SK-N-SH (cell line): ENCODE results near the gene HILPDA. TPM values are rescaled to one million over a fixed set of nuclear protein-coding genes. Genes with fewer than 3 reads are reported as not detected.
A peak's percentile ranks its signal among the peaks of the same experiment; 100 is the strongest.
"Not testable (repeated sequence)": the region's sequence is repeated elsewhere in the genome, so short reads cannot be mapped to it uniquely, and the experiment has no call there.

Experiments used
- CTCF ChIA-PET: fragments of 300-600, 350-600 bp; formaldehyde crosslinking; extraction: SDS; loops from one replicate; lab custom pipeline; 2021; lab: Yijun Ruan, JAX
- POLR2A ChIA-PET: fragments of 350-600 bp; sonication (Branson Sonifier 250); formaldehyde crosslinking; extraction: SDS; loops from one replicate; lab custom pipeline; 2020; ENCODE audit warnings: antibody characterized with exemption, inconsistent platforms; lab: Yijun Ruan, JAX
- DNase-seq: peaks from one replicate; pipeline ENCODE4 v3.0.0; 2012
- H2AFZ ChIP-seq: fragments of 200-600 bp; sonication (generic); 2 replicates; pipeline ENCODE4 v1.8.1; 2016; ENCODE audit warnings: antibody characterized with exemption, mild to moderate bottlenecking, low read depth
- H3F3A ChIP-seq: fragments of 200-600 bp; sonication (generic); replicated peaks from 2 replicates; pipeline ENCODE3; 2016; ENCODE audit warnings: antibody characterized with exemption, mild to moderate bottlenecking; ENCODE audit not compliant: insufficient read depth
- H3K27ac ChIP-seq, 2 experiments: fragments of 200-500 bp in 1 of 2; fragments of 200-600 bp in 1 of 2; sonication (Bioruptor generic) in 1 of 2; sonication (generic), shearing (Covaris generic) in 1 of 2; 2 replicates each; pipeline versions ENCODE4 v1.5.1 to v1.6.1; 2014 to 2016; ENCODE audit warnings: low read depth in 2 of 2, inconsistent platforms in 1 of 2, low read length in 1 of 2, mild to moderate bottlenecking in 1 of 2, mixed read lengths in 1 of 2
- H3K27me3 ChIP-seq: fragments of 200-600 bp; sonication (generic), shearing (Covaris generic); 2 replicates; pipeline ENCODE4 v1.6.1; 2016; ENCODE audit warnings: mixed run types; ENCODE audit not compliant: insufficient read depth
- H3K36me3 ChIP-seq, 2 experiments: fragments of 200-500 bp in 1 of 2; fragments of 200-600 bp in 1 of 2; sonication (Bioruptor generic) in 1 of 2; sonication (generic) in 1 of 2; replicated peaks in 1 of 2; 2 replicates each; pipeline versions ENCODE3 to v1.5.1; 2014 to 2016; ENCODE audit warnings: low read length in 1 of 2, mild to moderate bottlenecking in 1 of 2; ENCODE audit not compliant: insufficient read depth in 2 of 2, control insufficient read depth in 1 of 2
- H3K4me1 ChIP-seq, 2 experiments: fragments of 200-500 bp in 1 of 2; fragments of 200-600 bp in 1 of 2; sonication (Bioruptor generic) in 1 of 2; sonication (generic), shearing (Covaris generic) in 1 of 2; 2 replicates each; pipeline versions ENCODE4 v1.5.1 to v1.6.1; 2014 to 2016; ENCODE audit warnings: low read depth in 1 of 2, low read length in 1 of 2, mixed run types in 1 of 2; ENCODE audit not compliant: insufficient read depth in 2 of 2, control insufficient read depth in 1 of 2
- H3K4me2 ChIP-seq: fragments of 200-600 bp; sonication (generic), shearing (Covaris generic); 2 replicates; pipeline ENCODE4 v1.6.1; 2017; ENCODE audit warnings: mixed run types
- H3K4me3 ChIP-seq, 2 experiments: fragments of 200-500 bp in 1 of 2; fragments of 200-600 bp in 1 of 2; sonication (Bioruptor generic) in 1 of 2; sonication (generic), shearing (Covaris generic) in 1 of 2; 2 replicates each; pipeline versions ENCODE4 v1.5.1 to v1.8.1; 2014 to 2016; ENCODE audit warnings: low read depth in 2 of 2, inconsistent platforms in 1 of 2, low read length in 1 of 2, mild to moderate bottlenecking in 1 of 2, mixed read lengths in 1 of 2, moderate library complexity in 1 of 2
- H3K79me2 ChIP-seq: fragments of 200-600 bp; sonication (generic); 2 replicates; pipeline ENCODE4 v1.8.1; 2017; ENCODE audit warnings: mild to moderate bottlenecking; ENCODE audit not compliant: insufficient read depth
- H3K9ac ChIP-seq: fragments of 200-600 bp; sonication (generic); 2 replicates; pipeline ENCODE4 v1.6.1; 2017; ENCODE audit warnings: mixed run types
- H3K9me2 ChIP-seq: fragments of 200-600 bp; sonication (generic); 2 replicates; pipeline ENCODE4 v1.6.1; 2017; ENCODE audit warnings: mixed run types
- H3K9me3 ChIP-seq: fragments of 200-600 bp; sonication (generic); 2 replicates; pipeline ENCODE4 v1.6.1; 2017; ENCODE audit warnings: mixed run types, mild to moderate bottlenecking, moderate library complexity
- H4K20me1 ChIP-seq: fragments of 200-600 bp; sonication (generic); 2 replicates; pipeline ENCODE4 v1.6.1; 2017; ENCODE audit warnings: mild to moderate bottlenecking, mixed run types; ENCODE audit not compliant: insufficient read depth
- FOXJ3 ChIP-seq: sonication (generic); formaldehyde crosslinking; IDR thresholded peaks from 2 replicates; pipeline ENCODE4 v1.5.1; 2020; ENCODE audit warnings: mild to moderate bottlenecking, missing genetic modification reagents
- FOXM1 ChIP-seq: IDR thresholded peaks from 2 replicates; pipeline ENCODE4 v1.4.0; 2012; ENCODE audit warnings: low read depth, mild to moderate bottlenecking
- RCOR1 ChIP-seq: fragments of 150-350 bp; IDR thresholded peaks from 2 replicates; pipeline ENCODE4 v1.6.1; 2017; ENCODE audit warnings: antibody characterized with exemption, low read length
- SIN3A ChIP-seq: IDR thresholded peaks from 2 replicates; pipeline ENCODE4 v1.6.1; 2012; ENCODE audit warnings: low read depth, mild to moderate bottlenecking, low read length, moderate library complexity, borderline replicate concordance
- SMC3 ChIP-seq: IDR thresholded peaks from 2 replicates; pipeline ENCODE4 v1.6.1; 2012; ENCODE audit warnings: low read depth, low read length, improper control_type of control experiment
- TEAD4 ChIP-seq: IDR thresholded peaks from 2 replicates; pipeline ENCODE4 v1.4.0; 2012; ENCODE audit warnings: mild to moderate bottlenecking, borderline replicate concordance; ENCODE audit not compliant: insufficient read depth
- YY1 ChIP-seq: IDR thresholded peaks from 2 replicates; pipeline ENCODE4 v1.4.0; 2012; ENCODE audit warnings: low read depth, mild to moderate bottlenecking
- WGBS: methylation state at CpG from one replicate; pipeline ENCODE4 v1.1.6; 2017; ENCODE audit warnings: low lambda C conversion rate; 5-methylcytosine and 5-hydroxymethylcytosine counted together
- polyA plus RNA-seq, 3 experiments: library from polyadenylated mRNA; depleted of rRNA; stranded (reverse); fragments of >200 nt; gene quantifications; 2 replicates each; pipeline ENCODE4 v1.2.3, GENCODE V29; 2012
- TF ChIP-seq, protein P1 (sequence below): fragments of 200-600 bp; sonication (generic); IDR thresholded peaks from 2 replicates; pipeline ENCODE4 v1.6.1; 2017; ENCODE audit warnings: antibody characterized with exemption, mild to moderate bottlenecking, moderate library complexity
- TF ChIP-seq, protein P2 (sequence below): IDR thresholded peaks from 2 replicates; pipeline ENCODE4 v1.4.0; 2012; ENCODE audit warnings: low read depth, borderline replicate concordance
- TF ChIP-seq, protein P3 (sequence below): IDR thresholded peaks from 2 replicates; pipeline ENCODE4 v1.4.0; 2012; ENCODE audit warnings: low read depth, borderline replicate concordance

Gene HILPDA
- polyA plus RNA-seq, 1 of the 3 experiments (the other 2 are of a cell fraction): 24.0 TPM

DNA sequence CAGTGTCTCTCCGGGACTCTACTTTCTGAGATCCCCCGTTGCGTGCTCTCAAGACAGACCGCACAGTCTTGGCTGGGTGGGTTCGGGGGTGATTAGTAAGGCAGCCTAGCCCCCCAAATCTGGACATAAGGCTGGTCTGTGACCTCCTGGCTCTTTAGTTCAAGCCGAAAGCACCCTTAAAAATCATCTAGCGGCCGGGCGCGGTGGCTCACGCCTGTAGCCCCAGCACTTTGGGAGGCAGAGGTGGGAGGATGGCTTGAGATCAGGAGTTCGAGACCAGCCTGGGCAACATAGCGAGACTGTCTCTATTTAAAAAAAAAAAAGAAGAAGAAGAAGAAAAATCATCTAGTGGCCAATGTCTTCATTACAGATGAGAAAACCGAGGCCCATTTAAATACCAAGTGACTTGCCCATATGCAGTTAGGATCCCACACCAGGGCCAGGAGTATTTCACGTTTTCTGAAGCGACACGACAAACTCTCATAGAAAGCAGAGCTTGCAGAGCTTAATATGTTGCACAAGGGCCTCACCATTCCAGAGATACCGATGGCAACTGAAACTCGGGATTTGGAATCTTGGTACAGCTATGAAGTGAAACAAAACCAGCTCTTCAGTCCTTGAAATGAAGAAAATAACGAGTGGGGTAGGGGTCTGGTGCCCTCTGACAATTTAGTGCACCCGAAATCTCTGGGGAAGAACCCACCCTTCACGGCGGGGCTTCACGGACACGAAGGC, 703 bp upstream of the HILPDA start:
- no peak for DNase-seq
- peak overlapping the region; percentile 89 to 99 for H3K4me3 ChIP-seq
- H3K36me3 ChIP-seq: peaks cover 9 to 11% of the 10 kb centered on the region in 2 experiments
- peak overlapping the region; percentile 81 to 91 for H3K27ac ChIP-seq
- H2AFZ ChIP-seq: peak overlapping the region; percentile 94
- H3K9me2 ChIP-seq: no peaks in the 10 kb centered on the region
- peaks cover 43% of the 10 kb centered on the region for H3K79me2 ChIP-seq
- POLR2A ChIA-PET: interaction anchor here (0.8 to 2.2 kb wide), 13 partner anchors 9 to 107 kb away, joined by 3 to 9 read pairs (median 4); partner anchors contain the start of gene METTL2B
- H3K27me3 ChIP-seq: no peaks in the 10 kb centered on the region
- TF ChIP-seq FOXJ3 (no peak), YY1 (no peak), FOXM1 (no peak), SIN3A (no peak), TEAD4 (no peak)
- TF ChIP-seq, protein P1, sequence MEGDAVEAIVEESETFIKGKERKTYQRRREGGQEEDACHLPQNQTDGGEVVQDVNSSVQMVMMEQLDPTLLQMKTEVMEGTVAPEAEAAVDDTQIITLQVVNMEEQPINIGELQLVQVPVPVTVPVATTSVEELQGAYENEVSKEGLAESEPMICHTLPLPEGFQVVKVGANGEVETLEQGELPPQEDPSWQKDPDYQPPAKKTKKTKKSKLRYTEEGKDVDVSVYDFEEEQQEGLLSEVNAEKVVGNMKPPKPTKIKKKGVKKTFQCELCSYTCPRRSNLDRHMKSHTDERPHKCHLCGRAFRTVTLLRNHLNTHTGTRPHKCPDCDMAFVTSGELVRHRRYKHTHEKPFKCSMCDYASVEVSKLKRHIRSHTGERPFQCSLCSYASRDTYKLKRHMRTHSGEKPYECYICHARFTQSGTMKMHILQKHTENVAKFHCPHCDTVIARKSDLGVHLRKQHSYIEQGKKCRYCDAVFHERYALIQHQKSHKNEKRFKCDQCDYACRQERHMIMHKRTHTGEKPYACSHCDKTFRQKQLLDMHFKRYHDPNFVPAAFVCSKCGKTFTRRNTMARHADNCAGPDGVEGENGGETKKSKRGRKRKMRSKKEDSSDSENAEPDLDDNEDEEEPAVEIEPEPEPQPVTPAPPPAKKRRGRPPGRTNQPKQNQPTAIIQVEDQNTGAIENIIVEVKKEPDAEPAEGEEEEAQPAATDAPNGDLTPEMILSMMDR: peak; percentile 30
- TF ChIP-seq, protein P2, sequence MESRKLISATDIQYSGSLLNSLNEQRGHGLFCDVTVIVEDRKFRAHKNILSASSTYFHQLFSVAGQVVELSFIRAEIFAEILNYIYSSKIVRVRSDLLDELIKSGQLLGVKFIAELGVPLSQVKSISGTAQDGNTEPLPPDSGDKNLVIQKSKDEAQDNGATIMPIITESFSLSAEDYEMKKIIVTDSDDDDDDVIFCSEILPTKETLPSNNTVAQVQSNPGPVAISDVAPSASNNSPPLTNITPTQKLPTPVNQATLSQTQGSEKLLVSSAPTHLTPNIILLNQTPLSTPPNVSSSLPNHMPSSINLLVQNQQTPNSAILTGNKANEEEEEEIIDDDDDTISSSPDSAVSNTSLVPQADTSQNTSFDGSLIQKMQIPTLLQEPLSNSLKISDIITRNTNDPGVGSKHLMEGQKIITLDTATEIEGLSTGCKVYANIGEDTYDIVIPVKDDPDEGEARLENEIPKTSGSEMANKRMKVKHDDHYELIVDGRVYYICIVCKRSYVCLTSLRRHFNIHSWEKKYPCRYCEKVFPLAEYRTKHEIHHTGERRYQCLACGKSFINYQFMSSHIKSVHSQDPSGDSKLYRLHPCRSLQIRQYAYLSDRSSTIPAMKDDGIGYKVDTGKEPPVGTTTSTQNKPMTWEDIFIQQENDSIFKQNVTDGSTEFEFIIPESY: no peak
- H3K9me3 ChIP-seq: no peaks in the 10 kb centered on the region
- peak overlapping the region; percentile 97 for H3K4me2 ChIP-seq
- peaks cover 25 to 38% of the 10 kb centered on the region in 2 experiments; a peak in 3 of 4 replicates for H3K4me1 ChIP-seq
- H3K9ac ChIP-seq: peak overlapping the region; percentile 91
- WGBS: 63% methylated on average over 25 of the region's 25 CpGs
- H4K20me1 ChIP-seq: peaks cover 13% of the 10 kb centered on the region
- CTCF ChIA-PET: interaction anchor here (0.7 to 8.9 kb wide), 17 partner anchors 8 to 428 kb away, joined by 3 to 187 read pairs (median 6); partner anchors contain the start of gene RBM28
- H3F3A ChIP-seq: peaks cover 23% of the 10 kb centered on the region

DNA sequence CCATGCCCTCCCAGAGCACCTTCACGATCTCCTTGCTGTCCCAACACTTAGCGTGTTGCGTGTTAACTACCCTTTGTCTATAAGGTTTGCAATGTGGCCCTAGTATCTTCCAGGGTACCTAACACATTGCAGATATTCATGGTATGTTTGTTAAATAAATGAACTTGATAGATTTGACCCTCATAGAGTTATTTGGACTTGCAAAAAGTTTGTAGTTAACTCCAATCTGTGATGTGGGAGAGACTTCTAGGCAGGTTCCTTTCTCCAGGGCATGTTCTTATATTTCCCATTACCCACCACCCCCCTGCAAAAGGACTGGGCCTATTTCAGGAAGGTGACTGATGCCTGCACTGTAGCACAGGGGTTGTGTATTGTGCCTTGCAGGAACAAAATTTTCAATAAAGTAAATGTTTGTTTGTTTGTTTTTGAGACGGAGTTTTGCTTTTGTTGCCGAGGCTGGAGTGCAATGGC, 612 bp downstream of the HILPDA start:
- H3K4me1 ChIP-seq: peaks cover 25 to 38% of the 10 kb centered on the region in 2 experiments; a peak in 3 of 4 replicates
- peaks cover 55% of the 10 kb centered on the region for H3K79me2 ChIP-seq
- peak overlapping the region; percentile 89; the same call in 1 of the 2 replicates for H2AFZ ChIP-seq
- DNase-seq: peak; percentile 44
- ChIA-PET CTCF (interaction anchor here (1.4 to 8.9 kb wide), 7 partner anchors 21 to 112 kb away, joined by 5 to 187 read pairs (median 6); partner anchors contain the start of gene RBM28), POLR2A (interaction anchor here (0.9 to 2.2 kb wide), 7 partner anchors 10 to 41 kb away, joined by 3 to 9 read pairs (median 4); partner anchors contain the start of gene METTL2B)
- H3K4me2 ChIP-seq: peak overlapping the region; percentile 97
- H3K9ac ChIP-seq: peak overlapping the region; percentile 91
- peak overlapping the region; percentile 89 to 99 for H3K4me3 ChIP-seq
- no peaks in the 10 kb centered on the region for H3K9me2 ChIP-seq
- H3K9me3 ChIP-seq: no peaks in the 10 kb centered on the region
- H3K27ac ChIP-seq: peak overlapping the region; percentile 81 to 91; a peak in 3 of 4 replicates
- H3F3A ChIP-seq: peaks cover 31% of the 10 kb centered on the region
- no peaks in the 10 kb centered on the region for H3K27me3 ChIP-seq
- peaks cover 9 to 11% of the 10 kb centered on the region in 2 experiments for H3K36me3 ChIP-seq
- H4K20me1 ChIP-seq: peaks cover 21% of the 10 kb centered on the region
- TF ChIP-seq, protein P3, sequence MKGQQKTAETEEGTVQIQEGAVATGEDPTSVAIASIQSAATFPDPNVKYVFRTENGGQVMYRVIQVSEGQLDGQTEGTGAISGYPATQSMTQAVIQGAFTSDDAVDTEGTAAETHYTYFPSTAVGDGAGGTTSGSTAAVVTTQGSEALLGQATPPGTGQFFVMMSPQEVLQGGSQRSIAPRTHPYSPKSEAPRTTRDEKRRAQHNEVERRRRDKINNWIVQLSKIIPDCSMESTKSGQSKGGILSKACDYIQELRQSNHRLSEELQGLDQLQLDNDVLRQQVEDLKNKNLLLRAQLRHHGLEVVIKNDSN: no peak
- TF ChIP-seq SMC3: no peak
- no peak for TF ChIP-seq RCOR1
- no peak for TF ChIP-seq TEAD4
- WGBS: 7% methylated on average over 5 of the region's 5 CpGs

DNA sequence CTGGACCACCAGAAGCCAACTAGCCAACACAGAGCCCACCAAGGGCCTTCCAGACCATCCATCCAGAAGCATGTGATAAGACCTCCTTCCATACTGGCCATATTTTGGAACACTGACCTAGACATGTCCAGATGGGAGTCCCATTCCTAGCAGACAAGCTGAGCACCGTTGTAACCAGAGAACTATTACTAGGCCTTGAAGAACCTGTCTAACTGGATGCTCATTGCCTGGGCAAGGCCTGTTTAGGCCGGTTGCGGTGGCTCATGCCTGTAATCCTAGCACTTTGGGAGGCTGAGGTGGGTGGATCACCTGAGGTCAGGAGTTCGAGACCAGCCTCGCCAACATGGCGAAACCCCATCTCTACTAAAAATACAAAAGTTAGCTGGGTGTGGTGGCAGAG, 1.7 kb downstream of the HILPDA start:
- Histone ChIP-seq H4K20me1 (peaks cover 21% of the 10 kb centered on the region), H3K36me3 (peaks cover 9 to 11% of the 10 kb centered on the region in 2 experiments), H3K9ac (peak overlapping the region; percentile 91), H3K4me3 (peak overlapping the region; percentile 89 to 99; a peak in 3 of 4 replicates), H3K4me2 (peak overlapping the region; percentile 97), H3F3A (peaks cover 34% of the 10 kb centered on the region), H3K4me1 (peaks cover 25 to 38% of the 10 kb centered on the region in 2 experiments; a peak in 3 of 4 replicates), H3K79me2 (peaks cover 63% of the 10 kb centered on the region)
- POLR2A ChIA-PET, H3K27me3 ChIP-seq, H3K9me2 ChIP-seq, H3K27ac ChIP-seq, H2AFZ ChIP-seq, DNase-seq, H3K9me3 ChIP-seq: not testable (repeated sequence)
- CTCF ChIA-PET: interaction anchor here (0.8 to 8.9 kb wide), 11 partner anchors 13 to 332 kb away, joined by 3 to 187 read pairs (median 4); no protein-coding TSS in a partner anchor
- 88% methylated on average over 6 of the region's 6 CpGs for WGBS
